Left hindlimb (tissue), 1 donor: ENCODE measurements around the gene TBRG4.
A peak's percentile ranks its signal among the peaks of the same experiment; 100 is the strongest.
"Not testable (repeated sequence)": the region's sequence is repeated elsewhere in the genome, so short reads cannot be mapped to it uniquely, and the experiment has no call there.

Experiments
- DNase-seq: peaks from one replicate; pipeline ENCODE4 v3.0.0-alpha.2; 2018

The TBRG4 gene

DNA sequence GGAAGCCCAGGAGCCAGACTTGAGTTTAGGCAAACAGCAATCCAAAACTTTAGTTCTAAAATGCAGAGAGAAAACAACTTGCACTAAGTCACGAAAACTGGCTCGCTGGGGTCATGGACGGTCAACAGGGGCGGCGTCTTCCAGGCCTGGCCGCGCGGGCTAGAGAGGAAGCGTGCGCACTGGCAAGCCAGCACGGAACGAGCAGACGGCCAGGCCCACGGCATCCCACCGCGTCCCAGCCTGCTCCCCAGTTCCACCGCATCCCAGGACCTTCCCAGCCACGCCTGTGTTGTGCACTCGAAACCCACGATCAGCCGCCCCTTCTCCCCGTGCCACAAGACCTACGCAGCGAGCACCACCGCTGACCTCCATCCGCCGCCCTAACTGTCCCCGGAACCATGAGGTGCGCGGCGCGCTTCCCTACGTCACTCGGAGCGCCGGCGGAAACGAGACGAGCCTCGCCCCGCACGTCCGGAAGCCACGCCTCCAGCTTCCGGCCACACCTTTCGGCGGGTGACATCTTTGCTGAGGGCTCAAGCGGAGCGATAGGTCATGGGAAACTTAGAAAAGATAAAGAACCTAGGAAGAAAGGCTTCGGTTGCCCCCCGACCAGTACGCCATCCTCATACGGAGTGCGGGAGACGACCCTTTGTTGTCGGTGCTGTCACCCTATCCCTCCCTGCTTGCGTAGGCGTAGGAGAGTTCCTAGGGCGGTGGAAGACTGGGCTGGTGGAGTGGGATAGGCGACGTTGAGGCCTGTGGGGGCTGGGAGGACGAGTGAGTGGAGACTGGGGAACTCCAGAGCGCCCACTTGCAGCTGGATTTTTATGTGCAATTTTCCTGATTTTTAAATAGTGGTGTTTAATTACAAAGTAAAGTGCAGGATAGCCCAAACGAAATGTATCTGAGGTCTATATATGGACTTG lies at the start of gene TBRG4:
TSS of gene TBRG4 (minus strand) at position 400 of the 926 bp plus-strand sequence. CDS start 2,460 bp downstream, outside the sequence.
- peak; percentile 96 for DNase-seq

DNA sequence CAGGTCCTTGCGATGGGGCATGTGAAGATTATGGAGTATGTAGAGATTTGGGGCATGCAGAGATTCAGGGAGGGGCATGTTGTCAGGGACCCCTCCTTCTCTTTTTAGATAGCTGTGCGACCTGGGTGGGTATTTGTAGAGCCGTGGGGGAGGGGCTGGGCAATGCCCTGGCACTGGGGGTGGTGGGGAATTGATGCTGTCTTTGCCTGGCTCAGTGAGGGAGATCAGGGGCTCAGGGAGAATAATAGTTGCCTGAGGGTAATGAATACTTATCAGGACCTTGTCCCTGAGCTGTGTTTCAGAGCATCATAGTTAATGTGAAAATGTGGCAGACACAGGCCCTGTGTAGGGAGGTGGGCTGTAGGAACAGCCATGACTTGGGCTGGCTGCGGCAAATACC lies 49.6 kb upstream of the TBRG4 start:
- no peak for DNase-seq

DNA sequence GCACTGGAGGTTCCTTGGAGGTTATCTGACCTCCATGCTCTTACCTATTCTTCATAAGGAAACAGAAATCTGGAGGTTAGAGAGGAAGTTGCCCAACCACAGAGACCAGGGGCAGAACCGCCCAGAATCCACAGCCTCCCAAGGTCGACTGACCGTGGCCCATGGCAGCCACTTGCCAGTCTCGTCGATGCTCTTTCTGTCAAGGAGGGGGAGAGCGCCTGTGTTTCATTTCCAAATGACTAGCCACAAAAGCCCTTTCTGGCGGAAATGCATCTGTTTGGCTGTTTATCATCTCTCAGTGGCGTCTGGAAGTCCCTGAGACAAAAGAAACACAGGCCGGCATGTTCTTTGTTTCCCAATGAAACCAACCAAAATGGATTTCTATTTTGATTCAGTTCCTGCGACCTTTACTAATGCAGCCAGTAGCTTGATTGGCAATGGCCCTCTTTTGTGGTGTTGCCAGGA lies 49.0 kb upstream of the TBRG4 start:
- DNase-seq: no peak

DNA sequence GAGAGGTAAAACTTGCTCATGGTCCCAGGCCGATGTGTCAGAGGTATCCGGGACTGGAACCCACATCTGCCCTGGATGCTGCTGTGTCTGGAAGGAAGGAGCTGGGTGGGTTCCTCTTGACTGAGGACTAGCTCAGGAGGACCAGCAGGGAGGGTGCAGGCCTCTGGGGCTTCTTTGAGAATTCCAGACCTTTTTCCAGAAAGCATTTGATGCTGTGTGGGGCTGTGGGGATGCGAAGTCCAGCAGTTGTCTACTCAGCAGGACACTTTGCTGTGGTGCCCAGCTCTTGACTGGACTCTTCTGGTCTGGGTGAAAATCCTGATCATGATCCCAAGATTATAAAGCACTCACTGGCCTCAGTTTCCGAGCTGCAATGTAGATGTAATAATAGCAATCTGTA lies 47.8 kb upstream of the TBRG4 start:
- no peak for DNase-seq

DNA sequence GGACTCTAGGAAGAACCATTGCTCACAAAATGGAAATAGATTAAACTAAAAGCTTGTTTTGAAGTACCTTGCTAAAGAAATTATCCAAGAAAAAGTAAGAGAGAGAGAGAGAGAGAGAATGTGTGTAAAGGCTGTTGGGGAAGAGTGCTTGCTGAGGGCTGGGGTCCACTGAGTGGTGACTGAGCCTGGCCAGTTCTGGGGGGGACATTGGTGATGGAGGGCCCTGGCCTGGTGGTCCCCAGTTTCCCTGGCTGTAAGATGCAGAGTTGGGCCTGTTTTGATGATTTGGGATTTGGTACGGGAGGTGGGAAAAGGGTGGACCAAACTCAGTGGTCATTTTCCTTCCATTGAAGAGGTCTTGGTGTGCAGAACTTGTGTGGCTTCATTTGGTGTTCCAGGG lies 47.0 kb upstream of the TBRG4 start:
- no peak for DNase-seq

DNA sequence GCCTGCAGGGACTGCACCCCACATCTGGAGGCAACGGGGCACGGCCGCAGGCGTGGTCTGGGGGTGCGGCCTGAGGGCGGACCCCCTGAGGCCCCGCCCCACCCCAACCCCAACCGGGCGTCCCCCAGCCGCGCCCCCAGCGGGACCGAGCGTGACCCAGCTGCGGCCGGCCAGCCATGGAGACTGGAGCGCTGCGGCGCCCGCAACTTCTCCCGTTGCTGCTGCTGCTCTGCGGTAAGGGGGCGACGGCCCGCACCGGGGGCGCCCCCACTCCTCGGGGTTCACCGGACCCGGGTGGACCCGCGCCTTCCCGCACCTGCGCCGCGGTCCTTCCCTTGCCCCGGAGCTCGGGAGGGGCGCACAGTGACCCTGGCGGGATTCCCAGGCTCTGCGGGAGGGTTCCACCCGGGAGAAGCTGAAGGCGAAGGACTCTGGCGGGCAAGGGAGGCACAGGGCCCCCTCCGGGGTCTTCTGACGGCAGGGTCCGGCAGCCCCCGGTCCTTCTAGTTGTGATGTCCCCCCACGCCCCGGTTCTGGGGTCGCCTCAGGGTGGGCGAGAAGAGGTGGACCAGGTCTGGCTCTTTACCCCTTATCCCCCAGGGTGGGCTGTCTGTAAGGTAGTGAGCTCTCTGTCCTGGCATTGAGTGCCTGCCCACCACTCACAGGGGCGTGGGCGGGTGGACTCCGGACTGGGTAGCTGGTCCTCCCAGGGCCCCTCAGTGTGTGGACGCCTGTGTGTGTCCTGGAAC lies 46.3 kb upstream of the TBRG4 start, which contains the start of gene RAMP3:
TSS of gene RAMP3 (plus strand) at position 139 of the 749 bp plus-strand sequence. CDS start at position 177, 38 bp downstream.
- no peak for DNase-seq

DNA sequence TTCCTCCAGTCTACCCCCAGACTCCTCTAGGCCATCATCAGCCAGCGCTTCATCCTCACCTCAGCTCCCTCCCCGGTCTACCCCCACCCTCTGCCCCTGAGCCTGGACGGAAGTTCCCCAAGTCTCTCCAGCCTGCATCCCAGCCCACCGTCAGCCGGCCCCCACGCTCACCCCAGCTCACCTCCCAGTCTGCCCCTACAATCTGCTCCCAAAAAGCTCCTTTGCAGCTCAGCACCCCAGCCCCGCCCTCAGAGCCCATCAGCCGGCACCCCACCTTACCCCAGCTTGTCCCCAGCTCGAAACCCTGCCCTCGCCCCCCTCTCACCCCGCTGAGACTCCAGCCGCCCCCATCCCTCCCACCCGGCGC lies 45.8 kb upstream of the TBRG4 start:
- DNase-seq: no peak

DNA sequence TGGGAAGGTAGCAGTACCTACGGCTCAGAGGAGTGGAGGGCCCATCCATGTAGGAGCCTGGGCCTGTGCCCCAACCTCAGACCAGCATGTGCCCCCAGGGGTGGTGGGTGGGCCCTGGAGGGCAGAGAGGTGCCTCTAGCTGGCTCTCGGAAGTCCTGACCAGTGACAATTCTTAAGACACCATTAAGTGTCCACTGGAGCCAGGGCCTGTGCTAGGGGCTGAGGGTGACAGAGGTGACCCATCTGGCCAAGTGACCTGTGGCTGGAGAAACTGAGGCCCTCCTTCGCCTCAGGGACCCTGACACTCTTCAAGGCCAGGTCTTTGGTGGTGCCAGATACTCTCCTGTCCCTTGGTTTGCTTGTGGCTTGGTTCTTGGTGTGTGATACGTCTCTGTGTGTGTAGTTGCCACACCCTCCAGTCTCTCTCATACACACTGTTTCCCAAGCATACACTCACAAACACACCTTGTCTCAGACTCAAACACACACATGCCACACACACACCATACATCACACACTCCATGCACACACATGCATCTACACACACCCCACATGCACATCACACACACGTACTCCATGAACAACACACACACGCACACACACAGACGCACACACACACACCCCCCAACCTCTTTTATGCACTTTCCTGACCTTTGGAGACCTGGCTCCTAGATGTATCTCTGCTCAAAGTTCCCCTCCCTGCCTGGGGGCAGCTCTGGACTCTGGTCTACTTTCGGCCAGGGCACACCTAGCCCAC lies 45.2 kb upstream of the TBRG4 start:
- no peak for DNase-seq

DNA sequence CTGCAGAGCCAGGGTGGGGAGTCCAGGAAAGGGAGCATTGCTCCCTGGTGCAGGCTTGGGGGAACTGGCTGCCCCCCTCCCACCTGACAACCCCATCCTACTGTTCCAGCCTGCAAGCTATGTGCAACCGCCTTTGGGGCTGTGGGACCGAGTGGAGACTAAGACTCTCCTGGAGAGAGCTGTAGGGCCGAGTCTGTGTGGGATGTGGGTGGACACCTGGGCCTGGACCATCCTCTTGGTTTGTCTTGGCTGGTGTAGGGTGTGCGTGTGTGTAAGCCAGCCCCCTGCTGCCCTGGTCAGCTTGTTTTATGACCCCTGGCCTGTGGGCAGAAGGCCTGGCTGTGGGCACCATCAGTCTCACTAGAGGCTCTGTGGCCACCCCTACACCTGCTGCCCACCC lies 44.4 kb upstream of the TBRG4 start:
- DNase-seq: no peak

DNA sequence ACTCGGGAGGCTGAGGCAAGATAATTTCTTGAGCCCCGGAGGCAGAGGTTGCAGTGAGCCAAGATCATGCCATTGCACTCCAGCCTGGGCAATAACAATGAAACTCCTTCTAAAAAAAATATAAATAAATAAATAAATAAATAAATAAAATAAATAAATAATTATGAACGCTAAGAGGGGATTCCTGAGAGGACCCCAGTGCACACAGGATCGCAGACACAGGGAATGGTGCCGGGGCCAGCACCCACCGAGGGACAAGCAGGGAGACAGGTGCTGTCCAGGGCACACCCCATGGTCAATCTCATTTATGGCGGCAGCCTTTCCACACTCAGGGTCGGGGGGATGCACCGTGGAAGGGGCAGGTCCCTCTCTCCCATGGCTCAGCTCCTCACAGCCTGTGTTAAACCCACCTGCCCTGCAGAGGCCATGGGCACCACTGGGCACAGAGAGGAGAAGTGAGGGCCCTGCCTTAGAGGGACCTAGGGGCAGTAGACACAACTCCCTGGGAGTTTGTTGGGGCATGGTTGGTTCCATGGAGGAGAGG lies 43.9 kb upstream of the TBRG4 start:
- no peak for DNase-seq

DNA sequence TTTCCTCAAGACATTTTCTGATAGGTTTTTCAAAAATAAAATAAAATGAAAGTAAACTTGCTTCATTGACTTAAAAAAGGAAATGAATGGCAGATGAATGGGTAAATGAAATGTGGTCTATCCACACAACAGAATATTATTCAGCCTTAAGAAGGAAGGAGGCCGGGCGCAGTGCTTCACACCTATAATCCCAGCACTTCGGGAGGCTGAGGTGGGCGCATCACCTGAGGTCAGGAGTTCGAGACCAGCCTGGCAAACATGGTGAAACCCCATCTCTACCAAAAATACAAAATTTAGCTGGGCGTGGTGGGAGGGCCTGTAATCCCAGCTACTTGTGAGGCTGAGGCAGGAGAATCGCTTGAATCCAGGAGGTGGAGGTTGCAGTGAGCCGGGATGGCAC lies 42.4 kb upstream of the TBRG4 start:
- not testable (repeated sequence) for DNase-seq

DNA sequence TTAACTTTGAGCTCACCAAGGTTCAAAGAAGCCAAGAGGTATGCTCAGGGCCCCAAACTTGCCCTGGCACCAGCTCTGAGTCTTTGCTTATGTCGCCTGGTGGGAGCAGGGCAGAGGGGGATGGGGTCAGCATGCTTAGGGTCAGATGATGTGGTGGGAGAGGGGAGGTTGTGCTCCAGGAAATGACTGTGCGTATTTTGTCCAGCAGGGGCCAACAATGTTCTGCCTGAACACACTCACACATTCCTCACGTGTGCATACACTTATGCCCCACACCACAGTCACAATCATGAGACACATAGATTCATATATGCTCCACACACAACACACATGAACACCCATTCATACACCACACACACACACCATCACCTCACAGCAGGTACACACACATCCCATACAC lies 41.7 kb upstream of the TBRG4 start:
- DNase-seq: no peak

DNA sequence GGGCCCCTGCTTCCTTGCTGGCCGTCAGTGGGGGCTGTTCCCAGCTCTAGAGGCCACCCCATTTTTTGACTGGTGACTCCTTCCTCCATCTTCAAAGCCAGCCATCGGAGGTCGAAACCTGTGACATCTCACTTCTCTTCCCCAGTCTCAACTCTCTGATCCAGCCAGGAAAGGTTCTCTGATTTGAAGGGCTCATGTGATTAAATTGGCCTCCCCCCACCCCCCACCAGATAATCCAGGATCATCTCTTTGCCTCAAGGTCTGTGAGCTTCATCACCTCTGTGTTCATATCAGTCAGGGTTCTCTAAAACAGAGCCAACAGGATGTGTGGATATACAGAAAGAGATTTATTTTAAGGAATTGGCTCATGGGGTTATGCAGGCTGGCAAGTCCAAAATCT lies 40.5 kb upstream of the TBRG4 start:
- DNase-seq: no peak

DNA sequence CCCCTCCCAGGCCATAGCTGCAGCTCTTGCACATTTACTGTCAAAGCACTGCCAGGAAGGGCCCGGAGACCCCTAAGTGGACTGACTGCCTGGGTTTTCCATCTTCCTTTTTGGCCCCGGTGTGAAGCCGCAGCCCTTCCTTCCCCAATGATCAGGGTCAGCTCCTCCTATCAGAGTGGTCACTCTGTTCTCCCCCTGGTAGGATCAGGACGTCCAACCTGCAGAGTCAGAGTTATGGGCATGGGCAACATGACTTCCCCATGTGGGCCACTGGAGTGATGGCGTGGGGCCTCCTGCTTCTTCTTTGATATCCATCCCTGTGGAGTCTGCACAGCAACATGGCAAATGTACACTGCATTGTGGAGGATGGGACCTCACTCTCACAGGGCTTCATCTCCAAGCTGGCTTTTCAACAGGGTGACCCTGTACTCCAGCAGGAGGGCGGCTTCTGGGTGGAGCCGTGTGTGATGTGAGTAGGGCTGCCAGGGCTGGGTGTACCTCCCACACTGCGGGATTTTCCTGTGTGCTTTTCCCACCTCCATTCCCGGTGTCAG lies 39.7 kb upstream of the TBRG4 start:
- DNase-seq: no peak

DNA sequence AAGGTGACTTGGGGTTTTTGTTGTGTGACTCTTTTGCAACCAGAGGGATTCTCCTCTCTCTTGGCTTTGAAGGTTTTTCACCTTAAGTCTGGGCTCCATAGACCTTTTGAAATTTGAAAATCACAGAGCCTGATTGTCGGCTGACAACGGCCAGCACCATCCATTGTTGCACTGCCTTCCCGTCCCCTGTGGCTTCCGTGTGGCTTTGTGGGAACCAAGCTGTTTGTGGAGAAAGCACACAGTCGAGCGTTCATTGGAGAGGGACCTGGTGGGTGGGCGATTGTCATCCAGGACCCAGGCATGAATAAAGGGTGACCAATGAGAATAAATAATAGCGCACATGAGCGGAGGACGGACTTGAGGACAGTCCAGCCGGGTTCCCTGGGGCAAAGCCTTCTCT lies 38.7 kb upstream of the TBRG4 start:
- DNase-seq: no peak

DNA sequence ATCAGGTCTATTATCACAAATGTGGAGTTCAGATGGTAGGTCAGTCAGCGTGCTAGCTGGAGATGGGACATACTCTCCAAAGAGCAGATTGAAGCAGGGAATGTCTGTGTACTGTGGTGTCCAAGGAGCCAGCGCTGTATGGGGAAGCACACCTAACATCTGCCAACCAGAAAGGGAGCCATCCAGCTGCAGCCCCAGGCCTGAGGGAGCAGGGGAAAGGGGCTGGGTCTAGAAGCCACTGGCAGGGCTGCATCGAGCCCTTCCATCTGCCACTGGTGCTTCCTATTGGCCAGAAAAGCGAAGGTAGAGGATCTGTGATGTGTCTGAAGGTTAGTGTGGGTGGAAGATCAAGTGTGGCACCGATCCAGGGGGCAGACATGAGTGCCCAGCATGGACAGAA lies 38.1 kb upstream of the TBRG4 start:
- no peak for DNase-seq

DNA sequence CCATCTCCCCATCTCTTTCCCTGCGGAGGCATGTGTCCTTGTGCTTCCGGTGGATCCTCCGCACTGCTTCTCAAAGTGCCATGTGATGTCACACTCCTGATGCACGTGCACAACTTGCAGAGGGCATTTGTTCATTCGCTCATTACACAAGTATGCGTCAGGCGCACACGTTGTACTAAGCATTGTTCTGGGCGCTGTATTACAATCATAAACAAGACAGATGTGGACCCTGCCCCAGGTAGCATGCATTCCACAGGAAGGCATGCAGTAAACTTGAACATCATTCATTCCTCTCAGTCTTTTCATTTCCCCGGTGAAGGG lies 37.1 kb upstream of the TBRG4 start:
- no peak for DNase-seq

DNA sequence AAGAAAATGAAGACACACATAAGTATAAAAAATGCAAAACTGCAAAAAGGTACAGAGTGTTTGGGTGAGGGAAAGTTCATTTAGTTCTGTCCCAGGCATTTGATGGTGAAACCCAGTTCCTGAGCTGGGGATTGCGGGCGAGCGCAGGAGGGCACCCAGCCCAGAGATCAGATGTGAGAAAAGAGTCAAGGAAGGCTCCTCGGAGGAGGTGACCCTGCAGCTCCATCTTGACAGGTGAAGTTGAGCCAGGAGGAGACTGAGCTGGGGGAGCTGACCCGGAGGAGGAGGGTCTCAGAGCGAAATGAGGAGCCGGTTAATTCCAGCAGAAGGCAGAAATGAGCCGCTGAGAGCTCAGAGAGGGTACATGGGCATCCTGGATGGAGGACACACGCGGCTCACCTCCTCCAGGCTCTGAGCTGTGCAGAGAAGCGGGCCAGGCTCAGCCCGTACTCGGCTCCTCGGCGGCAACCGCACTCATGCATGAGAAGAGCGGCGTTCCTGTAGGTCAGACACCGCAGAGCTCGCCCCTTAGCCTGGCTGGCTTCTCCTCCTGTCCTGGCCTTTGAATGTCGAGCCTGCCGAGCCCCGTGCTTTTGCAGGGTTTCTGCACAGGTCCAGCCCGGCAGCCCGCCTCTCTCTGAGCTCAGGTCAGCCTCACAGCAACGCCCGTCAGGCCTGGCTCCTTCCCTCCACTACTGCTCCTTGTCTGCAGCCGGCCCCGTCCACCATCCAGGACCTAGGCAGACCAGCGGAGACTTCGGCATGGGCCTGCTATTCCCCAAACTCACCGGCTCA lies 36.6 kb upstream of the TBRG4 start:
- no peak for DNase-seq

DNA sequence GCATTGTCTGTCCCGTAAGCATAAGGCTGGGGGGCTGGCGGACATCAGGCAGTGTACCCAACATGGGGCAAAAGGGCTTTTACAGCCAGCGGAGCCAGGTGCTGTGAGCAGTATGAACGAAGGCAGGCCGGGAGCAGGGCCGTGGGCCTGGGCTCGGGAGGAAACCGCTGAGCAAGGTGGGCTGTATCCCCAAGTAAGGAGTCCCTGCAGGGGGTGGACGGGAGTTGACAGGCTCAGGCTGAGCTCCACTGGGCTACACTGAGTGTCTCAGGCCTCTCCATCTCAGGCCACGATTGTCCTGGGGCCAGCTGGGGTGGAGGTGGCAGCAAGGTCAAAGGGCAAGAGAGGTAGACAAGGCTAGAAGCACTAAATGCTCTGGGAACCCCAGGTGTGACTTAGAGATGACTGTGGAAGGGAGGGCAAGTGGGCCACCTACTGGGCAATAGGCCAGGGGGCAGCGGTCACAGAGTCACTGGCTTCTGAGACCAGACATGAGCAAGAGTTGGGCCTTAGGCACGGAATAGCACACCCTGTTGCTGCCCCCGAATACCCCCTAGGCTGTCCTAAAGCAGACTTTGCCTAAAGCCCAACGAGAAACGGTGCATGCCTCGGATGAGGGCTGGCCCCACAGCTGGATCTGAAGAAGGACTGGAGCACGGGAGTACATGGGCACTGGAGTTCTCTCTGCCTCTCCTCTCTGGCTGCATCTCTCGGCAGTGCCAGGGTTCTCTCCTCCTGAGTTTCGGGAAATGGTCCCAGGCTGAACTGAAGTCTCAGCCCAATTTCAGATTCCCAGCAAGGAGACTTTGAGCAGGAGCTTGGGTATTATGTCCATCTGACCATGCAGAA lies 35.3 kb upstream of the TBRG4 start:
- no peak for DNase-seq

DNA sequence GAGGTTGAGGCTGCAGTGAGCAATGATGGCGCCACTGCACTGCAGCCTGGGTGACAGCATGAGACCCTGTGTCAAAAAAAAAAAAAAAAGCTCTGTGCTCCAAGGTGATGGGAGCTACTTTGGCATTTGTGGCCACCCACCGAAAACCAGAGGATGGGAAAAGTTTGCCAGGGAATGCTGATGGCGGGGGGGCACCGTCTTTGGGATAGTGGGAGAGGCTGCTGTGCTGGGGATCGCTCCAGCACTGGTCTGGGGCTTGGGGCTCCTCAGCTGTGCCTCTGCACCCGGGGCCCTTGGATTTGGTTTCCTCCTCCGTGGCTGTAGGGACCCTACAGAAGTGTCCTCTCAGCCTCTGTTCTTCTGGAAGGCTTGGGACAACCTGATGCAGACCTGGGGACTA lies 34.4 kb upstream of the TBRG4 start:
- no peak for DNase-seq

DNA sequence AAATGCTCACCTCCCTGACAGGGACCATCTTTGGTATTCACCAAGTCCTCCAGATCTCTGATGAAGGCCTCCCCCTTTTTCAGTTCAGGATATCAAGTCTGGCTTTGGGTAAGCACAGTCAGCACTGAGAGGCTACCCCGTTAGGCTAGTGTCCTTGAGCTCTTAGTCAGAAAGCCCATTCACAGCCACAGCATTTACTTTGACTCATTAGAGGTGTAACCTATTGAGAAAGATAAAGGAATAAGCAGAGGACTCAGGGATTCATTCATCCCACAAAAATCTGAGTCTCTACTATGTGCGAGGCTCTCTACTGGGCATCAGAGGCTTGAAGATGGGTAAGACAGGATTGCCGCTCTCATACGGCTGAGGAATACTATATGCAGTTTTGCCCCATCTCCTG lies 32.1 kb upstream of the TBRG4 start:
- no peak for DNase-seq
